Measurements from ENCODE around the gene PRM2. TPM values are rescaled to one million over a fixed set of nuclear protein-coding genes. Genes with fewer than 3 reads are reported as not detected.
A peak's percentile ranks its signal among the peaks of the same experiment; 100 is the strongest.
"Not testable (repeated sequence)": the region's sequence is repeated elsewhere in the genome, so short reads cannot be mapped to it uniquely, and the experiment has no call there.

PRM2 gene
- total and polyA plus RNA-seq, 5 donors = not detected

DNA sequence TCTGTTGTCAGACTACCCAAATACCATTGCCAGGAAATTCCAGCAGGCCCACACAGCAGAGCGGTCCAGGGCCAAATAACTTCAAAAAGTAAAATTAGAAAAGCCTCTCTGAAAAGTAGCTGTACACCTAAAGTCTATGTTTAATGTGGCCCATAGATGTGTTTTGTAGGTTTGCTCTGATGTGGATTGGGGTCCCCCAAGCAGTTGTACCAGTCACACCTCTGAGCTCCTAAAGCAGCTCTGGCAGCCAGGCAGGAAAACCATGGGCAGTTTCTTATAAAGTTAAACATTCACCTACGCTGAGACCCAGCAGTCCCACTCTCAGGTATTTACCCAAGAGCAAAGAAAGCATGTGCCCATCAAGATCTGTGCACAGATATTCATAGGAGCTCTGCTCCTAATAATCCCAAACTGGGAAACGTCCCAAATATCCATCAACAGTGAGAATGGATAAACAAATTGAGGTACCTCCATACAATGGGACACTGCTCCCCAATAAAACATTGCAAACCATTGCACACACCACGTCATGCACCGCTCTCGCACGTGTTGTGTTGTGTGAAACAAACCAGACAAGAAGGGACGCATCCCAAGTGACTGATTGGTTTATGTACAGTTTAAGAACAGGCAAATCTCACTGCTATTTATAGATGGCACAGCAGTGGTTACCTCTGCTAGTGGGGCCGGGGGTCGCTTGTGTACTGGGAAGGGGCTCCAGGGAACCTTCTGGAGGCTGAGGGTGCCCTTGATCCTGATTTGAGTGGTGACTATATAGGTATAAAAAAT lies 20.6 kb upstream of the PRM2 start:
- ATAC-seq = peak; percentile 34 to 52
- Histone ChIP-seq H3K4me3 (ENCODE audit: low read length) (no peak overlapping the region), H3K9me3 (ENCODE audit: control insufficient read depth, low read length) (no peaks in the 10 kb centered on the region), H3K27me3 (ENCODE audit: control insufficient read depth, insufficient read depth) (no peaks in the 10 kb centered on the region), H3K4me1 (ENCODE audit: control insufficient read depth, insufficient read depth, low read length) (no peaks in the 10 kb centered on the region), H3K27ac (ENCODE audit: low read length) (no peak overlapping the region)
- 48% methylated on average over 10 of the region's 10 CpGs for WGBS
- intact Hi-C loops (cut with DNase I) = no loop called here
- DNase-seq = no peak

DNA sequence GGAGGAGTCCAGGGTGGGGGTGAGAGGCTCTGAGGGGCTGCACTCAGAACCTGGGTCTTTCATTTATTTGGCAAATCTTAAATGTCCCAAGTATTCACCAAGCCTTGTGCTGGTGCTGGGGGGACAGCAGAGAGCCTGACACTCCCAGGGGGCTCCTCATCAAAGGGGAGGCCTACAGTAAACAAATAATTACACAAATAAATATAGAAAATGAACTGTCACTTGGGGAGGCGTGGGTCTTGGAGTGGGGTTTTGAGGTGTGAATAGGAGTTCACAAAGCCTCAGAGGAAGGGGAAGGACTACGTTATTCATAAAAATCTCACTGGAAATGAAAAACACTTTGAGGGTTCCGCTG lies 20.0 kb upstream of the PRM2 start:
- ATAC-seq = no peak
- Histone ChIP-seq H3K4me3 (ENCODE audit: low read length) (no peak overlapping the region), H3K9me3 (ENCODE audit: control insufficient read depth, low read length) (no peaks in the 10 kb centered on the region), H3K27ac (ENCODE audit: low read length) (no peak overlapping the region), H3K27me3 (ENCODE audit: control insufficient read depth, insufficient read depth) (no peaks in the 10 kb centered on the region), H3K4me1 (ENCODE audit: control insufficient read depth, insufficient read depth, low read length) (no peaks in the 10 kb centered on the region)
- no peak for DNase-seq
- intact Hi-C loops (cut with DNase I) = no loop called here
- 85% methylated on average over 3 of the region's 3 CpGs for WGBS

DNA sequence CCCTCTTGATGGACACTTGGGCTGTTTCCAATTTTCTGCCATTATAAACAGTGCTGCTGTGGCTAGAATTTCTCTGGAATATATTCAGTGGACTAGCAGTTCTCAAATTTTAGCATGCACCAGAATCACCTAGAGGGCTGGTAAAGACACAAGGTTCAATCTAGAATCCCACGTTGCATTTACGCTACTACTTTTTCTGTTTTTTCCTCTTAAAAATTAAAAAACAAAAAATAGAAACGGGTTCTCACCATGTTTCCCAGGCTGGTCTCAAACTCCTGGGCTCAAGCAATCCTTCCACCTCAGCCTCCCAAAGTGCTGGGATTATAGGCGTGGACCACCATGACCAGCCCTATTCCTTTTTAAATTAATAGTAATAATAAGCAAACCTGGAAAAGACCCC lies 19.4 kb upstream of the PRM2 start:
- DNase-seq = no peak
- 94% methylated on average over 4 of the region's 4 CpGs for WGBS
- intact Hi-C loops (cut with DNase I) = no loop called here
- no peak for ATAC-seq
- H3K27ac ChIP-seq (ENCODE audit: low read length) = no peak overlapping the region
- H3K9me3 ChIP-seq (ENCODE audit: control insufficient read depth, low read length) = no peaks in the 10 kb centered on the region
- H3K4me1 ChIP-seq (ENCODE audit: control insufficient read depth, insufficient read depth, low read length) = no peaks in the 10 kb centered on the region
- no peaks in the 10 kb centered on the region for H3K27me3 ChIP-seq (ENCODE audit: control insufficient read depth, insufficient read depth)
- H3K4me3 ChIP-seq (ENCODE audit: low read length) = no peak overlapping the region

DNA sequence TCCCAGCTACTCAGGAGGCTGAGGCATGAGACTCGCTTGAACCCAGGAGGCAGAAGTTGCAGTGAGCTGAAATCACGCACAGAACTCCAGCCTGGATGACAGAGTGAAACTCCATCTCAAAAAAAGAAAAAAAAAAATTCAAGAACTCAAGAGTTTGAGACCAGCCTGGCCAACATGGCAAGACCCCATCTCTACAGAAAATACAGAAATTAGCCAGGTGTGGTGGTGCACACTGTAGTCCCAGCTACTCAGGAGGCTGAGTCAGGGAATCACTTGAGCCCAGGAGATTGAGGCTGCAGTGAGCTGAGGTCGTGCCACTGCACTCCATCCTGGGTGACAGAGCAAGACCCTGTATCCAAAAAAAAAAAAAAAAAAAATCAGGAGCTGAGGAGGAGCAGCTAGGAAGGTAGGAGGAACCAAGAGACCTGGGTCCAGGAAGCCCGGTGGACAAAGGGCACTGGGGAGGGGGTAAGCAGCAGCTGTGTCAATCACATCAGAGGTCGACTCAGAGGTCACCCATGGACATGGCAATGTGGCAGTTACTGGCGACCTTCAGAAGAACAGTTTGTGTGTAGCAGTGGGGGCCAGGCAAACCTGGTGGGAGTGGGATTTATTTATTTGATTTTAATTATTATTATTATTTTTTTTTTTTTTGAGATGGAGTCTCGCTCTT lies 15.9 kb upstream of the PRM2 start:
- no peaks in the 10 kb centered on the region for H3K9me3 ChIP-seq (ENCODE audit: control insufficient read depth, low read length)
- H3K4me3 ChIP-seq (ENCODE audit: low read length) = no peak overlapping the region
- no peaks in the 10 kb centered on the region for H3K27me3 ChIP-seq (ENCODE audit: control insufficient read depth, insufficient read depth)
- no peaks in the 10 kb centered on the region for H3K4me1 ChIP-seq (ENCODE audit: control insufficient read depth, insufficient read depth, low read length)
- intact Hi-C loops (cut with DNase I) = no loop called here
- DNase-seq (no peak), ATAC-seq (no peak)
- WGBS = 87% methylated on average over 7 of the region's 7 CpGs
- H3K27ac ChIP-seq (ENCODE audit: low read length) = no peak overlapping the region

DNA sequence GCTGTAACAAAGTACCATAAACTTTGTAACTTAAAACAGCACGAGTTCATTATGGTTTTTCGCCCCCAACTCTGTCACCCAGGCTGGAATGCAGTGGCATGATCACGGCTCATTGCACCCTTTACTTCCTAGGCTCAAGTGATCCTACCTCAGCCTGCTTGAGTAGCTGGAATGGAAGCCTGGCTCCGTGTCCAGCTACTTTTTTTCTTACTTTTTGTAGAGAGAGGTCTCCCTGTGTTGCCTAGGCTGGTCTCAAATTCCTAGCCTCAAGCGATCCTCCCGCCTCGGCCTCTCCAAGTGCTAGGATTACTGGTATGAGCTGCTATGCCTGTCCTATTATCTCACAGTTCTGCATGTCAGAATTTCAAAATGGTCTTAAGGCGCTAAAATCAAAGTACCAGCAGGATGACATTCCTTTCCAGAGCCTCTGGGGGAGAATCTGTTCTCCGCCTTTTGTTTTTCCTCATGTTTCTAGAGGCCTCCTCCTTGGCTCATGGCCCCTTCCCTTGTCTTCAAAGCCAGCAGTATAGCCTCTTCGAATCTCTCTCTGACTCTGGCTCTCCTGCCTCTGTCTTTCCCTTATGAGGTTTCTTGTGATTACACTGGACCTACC lies 14.9 kb upstream of the PRM2 start:
- Histone ChIP-seq H3K9me3 (ENCODE audit: control insufficient read depth, low read length) (no peaks in the 10 kb centered on the region), H3K27me3 (ENCODE audit: control insufficient read depth, insufficient read depth) (no peaks in the 10 kb centered on the region), H3K27ac (ENCODE audit: low read length) (no peak overlapping the region), H3K4me1 (ENCODE audit: control insufficient read depth, insufficient read depth, low read length) (no peaks in the 10 kb centered on the region), H3K4me3 (ENCODE audit: low read length) (no peak overlapping the region)
- no peak for ATAC-seq
- intact Hi-C loops (cut with DNase I) = no loop called here
- DNase-seq = no peak
- 68% methylated on average over 10 of the region's 10 CpGs for WGBS

DNA sequence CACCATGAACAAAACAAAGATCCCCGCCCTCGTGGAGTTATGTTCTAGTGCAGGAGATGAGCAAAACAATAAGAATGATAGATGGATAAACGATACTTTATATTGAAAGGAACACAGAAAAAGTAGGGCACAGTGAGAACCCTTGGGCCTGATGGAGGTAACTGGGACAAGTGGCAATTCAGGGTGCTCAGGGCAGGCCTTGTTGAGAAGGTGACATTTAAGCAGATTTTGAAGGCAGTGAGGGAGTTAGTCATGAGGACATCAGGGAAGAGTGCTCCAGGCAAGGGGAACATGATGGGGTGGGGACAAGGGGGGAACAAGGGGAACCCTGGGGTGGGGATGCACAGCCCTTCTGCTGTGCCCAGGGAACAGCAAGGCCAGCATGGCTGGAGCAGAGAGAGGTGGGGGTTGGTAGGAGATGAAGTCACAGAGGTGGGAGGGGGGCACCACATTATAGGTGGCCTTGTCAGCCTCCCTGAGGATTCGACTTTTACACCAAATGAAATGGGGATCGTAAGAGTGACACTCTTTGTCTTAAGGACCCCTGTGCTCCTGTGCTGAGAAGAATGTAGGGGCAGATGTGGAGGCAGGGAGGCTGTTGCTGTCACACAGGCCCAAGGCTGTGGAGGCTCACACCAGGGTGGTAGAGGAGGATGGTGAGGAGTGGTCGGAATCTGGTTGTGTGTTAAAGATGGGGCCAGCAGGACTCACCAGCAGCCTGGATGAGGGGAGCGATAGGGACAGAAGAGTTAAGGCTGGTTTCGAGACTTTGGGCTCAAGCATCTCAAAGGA lies 14.0 kb upstream of the PRM2 start:
- WGBS = 94% methylated on average over 8 of the region's 8 CpGs
- intact Hi-C loops (cut with DNase I) = no loop called here
- no peaks in the 10 kb centered on the region for H3K9me3 ChIP-seq (ENCODE audit: control insufficient read depth, low read length)
- no peaks in the 10 kb centered on the region for H3K4me1 ChIP-seq (ENCODE audit: control insufficient read depth, insufficient read depth, low read length)
- no peak overlapping the region for H3K4me3 ChIP-seq (ENCODE audit: low read length)
- H3K27ac ChIP-seq (ENCODE audit: low read length) = no peak overlapping the region
- H3K27me3 ChIP-seq (ENCODE audit: control insufficient read depth, insufficient read depth) = no peaks in the 10 kb centered on the region
- ATAC-seq = no peak
- no peak for DNase-seq

DNA sequence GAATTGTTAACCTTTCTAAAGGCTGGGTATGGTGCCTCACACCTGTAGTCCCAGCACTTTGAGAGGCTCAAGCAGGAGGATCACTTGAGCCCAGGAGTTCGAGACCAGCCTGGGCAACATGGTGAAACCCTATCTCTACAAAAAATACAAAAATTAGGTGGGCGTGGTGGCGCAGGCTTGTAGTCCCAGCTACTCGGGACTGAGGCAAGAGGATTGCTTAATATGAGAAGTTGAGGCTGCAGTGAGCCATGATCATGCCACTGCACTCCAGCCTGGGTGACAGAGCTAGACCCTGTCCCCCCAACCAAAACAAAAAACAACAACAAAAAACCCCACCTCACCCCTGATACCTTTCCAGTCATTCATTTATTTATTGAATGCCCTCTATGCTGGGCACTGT lies 13.4 kb upstream of the PRM2 start:
- H3K4me1 ChIP-seq (ENCODE audit: control insufficient read depth, insufficient read depth, low read length); H3K4me3 ChIP-seq (ENCODE audit: low read length); ATAC-seq; DNase-seq; H3K27me3 ChIP-seq (ENCODE audit: control insufficient read depth, insufficient read depth); intact Hi-C loops (cut with DNase I); H3K27ac ChIP-seq (ENCODE audit: low read length); H3K9me3 ChIP-seq (ENCODE audit: control insufficient read depth, low read length): not testable (repeated sequence)
- WGBS = 88% methylated on average over 4 of the region's 4 CpGs

DNA sequence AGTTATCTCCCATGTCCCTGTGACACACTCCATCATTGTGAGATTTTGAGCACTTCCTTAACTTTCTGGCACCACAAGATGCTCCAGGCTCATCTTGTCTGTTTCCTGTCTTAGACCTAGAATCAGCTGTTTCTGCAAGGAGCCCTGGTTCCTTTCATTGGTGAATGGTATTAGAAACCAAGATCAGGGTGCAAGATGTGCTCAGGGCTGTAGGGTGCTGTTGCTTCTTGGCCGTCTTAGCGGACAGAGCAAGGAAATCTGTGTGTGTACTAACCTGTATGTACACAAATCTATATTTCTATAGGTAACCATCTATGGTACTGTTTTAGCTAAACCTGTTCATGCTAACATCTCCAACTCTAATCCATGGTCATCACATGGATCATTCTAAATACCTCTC lies 12.9 kb upstream of the PRM2 start:
- intact Hi-C loops (cut with DNase I) = no loop called here
- ATAC-seq (no peak), DNase-seq (no peak)
- no peaks in the 10 kb centered on the region for H3K4me1 ChIP-seq (ENCODE audit: control insufficient read depth, insufficient read depth, low read length)
- no peaks in the 10 kb centered on the region for H3K27me3 ChIP-seq (ENCODE audit: control insufficient read depth, insufficient read depth)
- H3K9me3 ChIP-seq (ENCODE audit: control insufficient read depth, low read length) = no peaks in the 10 kb centered on the region
- WGBS = 97% methylated on average over 2 of the region's 2 CpGs
- no peak overlapping the region for H3K4me3 ChIP-seq (ENCODE audit: low read length)
- no peak overlapping the region for H3K27ac ChIP-seq (ENCODE audit: low read length)

DNA sequence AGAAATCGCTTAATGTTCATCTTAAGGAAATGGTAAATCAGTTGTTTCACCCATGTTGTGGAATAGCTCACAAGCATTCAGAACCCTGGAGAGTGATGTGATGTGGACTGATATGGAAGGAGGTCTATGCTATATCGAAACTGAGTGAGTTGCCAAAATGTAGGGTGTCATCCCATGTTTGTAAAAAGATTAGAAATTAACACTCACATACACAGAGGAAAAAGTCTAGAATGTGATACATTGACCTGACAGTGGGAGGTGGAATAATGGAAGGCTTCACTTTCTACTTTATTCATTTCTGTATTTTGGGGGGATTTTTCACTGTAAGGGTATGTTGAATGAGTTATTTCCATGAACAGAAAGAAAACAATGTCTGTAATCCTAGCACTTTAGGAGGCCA lies 9.6 kb upstream of the PRM2 start:
- Histone ChIP-seq H3K27ac (ENCODE audit: low read length) (no peak overlapping the region), H3K27me3 (ENCODE audit: control insufficient read depth, insufficient read depth) (no peaks in the 10 kb centered on the region), H3K4me1 (ENCODE audit: control insufficient read depth, insufficient read depth, low read length) (no peaks in the 10 kb centered on the region), H3K9me3 (ENCODE audit: control insufficient read depth, low read length) (no peaks in the 10 kb centered on the region), H3K4me3 (ENCODE audit: low read length) (no peak overlapping the region)
- intact Hi-C loops (cut with DNase I) = no loop called here
- DNase-seq (no peak), ATAC-seq (no peak)
- 79% methylated on average over 2 of the region's 2 CpGs for WGBS

DNA sequence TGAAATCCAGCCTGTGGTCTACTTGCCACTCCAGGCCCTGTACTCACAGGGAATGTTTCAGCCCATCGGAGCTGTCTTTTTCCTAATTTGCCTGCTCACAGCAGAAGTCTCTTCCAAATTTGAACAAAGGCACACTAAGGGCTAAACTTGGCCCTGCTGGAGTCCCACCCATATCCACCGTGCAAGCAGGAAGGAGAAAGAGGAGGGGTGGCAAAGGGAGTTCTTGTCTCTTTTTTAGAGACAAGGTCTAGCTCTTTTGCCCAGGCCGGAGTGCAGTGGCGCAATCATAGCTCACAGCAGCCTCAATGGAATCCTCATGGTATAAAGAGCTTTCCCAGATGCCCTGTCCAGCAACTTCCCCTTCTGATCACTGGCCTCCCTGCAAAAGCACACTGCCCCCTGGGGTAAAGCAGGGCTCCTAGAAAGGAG lies 7.6 kb upstream of the PRM2 start:
- DNase-seq (no peak), ATAC-seq (no peak)
- H3K4me1 ChIP-seq (ENCODE audit: control insufficient read depth, insufficient read depth, low read length) = no peaks in the 10 kb centered on the region
- no peaks in the 10 kb centered on the region for H3K9me3 ChIP-seq (ENCODE audit: control insufficient read depth, low read length)
- no peak overlapping the region for H3K27ac ChIP-seq (ENCODE audit: low read length)
- no peak overlapping the region for H3K4me3 ChIP-seq (ENCODE audit: low read length)
- intact Hi-C loops (cut with DNase I) = no loop called here
- no peaks in the 10 kb centered on the region for H3K27me3 ChIP-seq (ENCODE audit: control insufficient read depth, insufficient read depth)
- 51% methylated on average over 4 of the region's 4 CpGs for whole genome bisulfite sequencing

Measured in right cardiac atrium (tissue), 5 donors.